Measurements from ENCODE around the gene ZSWIM4.
A peak's percentile ranks its signal among the peaks of the same experiment; 100 is the strongest.
"Not testable (repeated sequence)": the region's sequence is repeated elsewhere in the genome, so short reads cannot be mapped to it uniquely, and the experiment has no call there.

ZSWIM4 gene

GRCh38 chr19:13778847-13779246 lies 16.4 kb upstream of the ZSWIM4 start:
- no peak for DNase-seq

GRCh38 chr19:13779794-13780193 lies 15.4 kb upstream of the ZSWIM4 start:
- not testable (repeated sequence) for DNase-seq

DNA sequence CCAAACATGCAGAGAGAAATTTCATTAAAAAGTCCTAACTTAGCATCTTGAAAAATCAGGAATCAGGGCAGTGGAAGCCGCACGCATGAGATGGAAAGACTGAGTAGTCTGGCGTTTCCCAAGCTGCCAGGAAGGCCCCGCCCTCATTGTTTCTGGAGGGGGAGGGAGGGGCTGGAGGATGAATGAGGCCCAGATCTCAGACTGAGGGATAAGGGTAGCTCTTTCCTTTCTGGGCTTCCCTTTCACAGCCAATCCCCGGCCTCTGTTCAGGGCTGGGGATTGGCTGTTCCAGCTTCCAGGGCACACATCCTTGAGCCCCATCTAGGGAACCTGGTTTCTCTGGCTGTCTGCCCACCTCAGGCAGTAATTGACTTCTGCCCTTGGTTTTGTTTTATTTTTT lies 13.7 kb upstream of the ZSWIM4 start:
- DNase-seq: peak; percentile 18

DNA sequence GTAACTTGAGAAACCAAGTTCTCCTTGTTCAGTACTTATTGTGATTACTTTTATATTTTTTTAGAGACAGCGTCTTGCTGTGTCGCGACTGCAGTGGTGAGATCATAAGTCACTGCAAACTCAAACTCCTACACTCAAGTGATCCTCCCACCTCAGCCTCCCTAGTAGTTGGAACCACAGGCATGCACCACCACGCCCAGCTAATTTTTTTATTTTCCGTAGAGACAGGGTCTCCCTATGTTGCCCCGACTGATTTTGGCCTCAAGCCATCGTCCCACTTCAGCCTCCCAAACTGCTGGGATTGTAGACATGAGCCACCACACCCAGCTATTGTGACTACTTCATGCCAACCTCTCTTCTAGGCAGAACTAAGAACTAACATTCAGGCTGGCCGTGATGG lies 12.7 kb upstream of the ZSWIM4 start:
- DNase-seq: no peak

DNA sequence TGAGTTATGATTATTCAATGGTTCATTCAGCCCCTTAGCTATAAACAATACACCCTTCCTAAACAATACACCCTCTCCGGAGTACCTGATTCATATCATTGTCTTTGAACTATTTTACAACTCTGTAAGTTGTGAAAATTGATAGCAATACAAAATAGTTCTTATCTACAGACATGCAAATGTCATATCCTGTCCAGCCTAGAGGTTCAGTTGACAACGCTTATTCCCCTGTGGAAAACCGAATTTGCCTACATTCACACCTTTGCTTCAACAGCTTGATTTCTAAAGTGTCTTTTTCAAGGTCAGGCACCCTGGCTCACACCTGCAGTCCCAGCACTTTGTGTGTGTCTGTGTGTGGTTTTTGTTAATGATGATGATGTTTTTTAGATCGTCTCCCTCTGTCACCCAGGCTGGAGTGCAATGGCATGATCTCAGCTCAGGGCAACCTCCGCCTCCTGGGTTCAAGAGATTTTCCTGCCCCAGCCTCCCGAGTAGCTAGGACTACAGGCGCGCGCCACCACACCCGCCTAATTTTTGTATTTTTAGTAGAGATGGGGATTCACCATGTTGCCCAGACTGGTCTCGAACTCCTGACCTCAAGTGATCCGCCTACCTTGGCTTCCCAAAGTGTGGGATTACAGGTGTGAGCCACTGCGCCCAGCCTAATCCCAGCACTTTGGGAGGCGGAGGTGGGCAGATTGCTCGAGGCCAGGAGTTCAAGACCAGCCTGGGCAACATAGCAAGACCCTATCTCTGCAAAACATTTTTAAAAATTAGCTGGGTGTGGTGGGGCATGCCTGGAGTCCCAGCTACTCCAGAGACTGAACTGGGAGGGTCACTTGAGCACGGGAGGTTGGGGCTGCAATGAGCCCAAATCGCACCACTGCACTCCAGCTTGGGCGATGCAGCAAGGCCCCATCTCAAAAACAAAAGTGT lies 11.4 kb upstream of the ZSWIM4 start:
- no peak for DNase-seq

DNA sequence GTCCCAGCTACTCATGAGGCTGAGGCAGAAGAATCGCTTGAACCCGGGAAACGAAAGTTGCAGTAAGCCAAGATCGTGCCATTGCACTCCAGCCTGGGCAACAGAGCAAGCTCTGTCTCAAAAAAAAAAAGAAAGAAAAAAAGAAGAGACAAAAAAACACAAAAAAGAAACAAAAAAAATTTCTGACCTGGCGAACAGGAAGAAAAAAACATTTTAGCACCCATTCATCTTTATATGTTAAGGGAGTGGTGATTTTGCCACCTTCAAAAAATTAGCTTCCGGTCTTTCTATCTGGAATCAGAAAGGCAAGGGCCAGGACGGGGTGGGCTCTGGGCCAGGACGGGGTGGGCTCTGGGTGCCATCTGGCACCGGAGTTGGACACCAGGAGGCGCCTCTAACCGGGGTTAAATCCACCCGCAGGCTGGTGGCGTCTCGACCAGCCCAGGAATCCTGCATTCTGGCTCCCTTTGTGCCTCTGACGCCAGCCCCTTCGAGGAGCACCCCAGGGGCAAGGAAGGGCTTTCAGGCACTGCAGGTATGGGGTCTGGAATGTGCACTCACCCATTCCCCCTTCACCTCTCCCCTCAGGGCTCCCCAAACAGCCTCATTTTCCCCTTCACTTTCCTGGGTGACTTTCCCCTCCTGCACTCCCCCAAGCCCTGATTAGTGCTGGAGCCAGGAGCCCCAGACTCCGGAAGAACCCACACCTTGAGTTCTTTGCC lies 10.4 kb upstream of the ZSWIM4 start:
- peak; percentile 68 for DNase-seq

DNA sequence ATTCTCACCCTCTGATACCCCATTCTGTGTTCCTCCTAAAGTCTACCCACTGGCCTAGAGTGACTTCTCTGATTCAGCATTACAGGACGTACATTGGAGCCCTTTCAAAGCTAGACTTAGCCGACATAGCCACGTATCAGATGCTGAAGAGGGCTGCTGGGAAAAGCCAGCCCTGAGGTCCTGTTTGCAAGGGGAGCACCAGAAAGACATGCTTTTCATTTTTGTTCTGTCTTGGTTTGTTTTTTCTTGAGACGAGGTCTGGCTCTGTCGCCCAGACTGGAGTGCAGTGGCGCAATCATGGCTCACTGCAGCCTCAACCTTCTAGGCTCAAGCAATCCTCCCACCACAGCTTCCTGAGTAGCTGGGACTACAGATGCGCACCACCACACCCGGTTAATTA lies 6.3 kb upstream of the ZSWIM4 start:
- no peak for DNase-seq

- DNase-seq: no peak
Measured at GRCh38 chr19:13790354-13790753, 4.9 kb upstream of the ZSWIM4 start.

- not testable (repeated sequence) for DNase-seq
Measured at GRCh38 chr19:13793317-13793716, 1.9 kb upstream of the ZSWIM4 start.

DNA sequence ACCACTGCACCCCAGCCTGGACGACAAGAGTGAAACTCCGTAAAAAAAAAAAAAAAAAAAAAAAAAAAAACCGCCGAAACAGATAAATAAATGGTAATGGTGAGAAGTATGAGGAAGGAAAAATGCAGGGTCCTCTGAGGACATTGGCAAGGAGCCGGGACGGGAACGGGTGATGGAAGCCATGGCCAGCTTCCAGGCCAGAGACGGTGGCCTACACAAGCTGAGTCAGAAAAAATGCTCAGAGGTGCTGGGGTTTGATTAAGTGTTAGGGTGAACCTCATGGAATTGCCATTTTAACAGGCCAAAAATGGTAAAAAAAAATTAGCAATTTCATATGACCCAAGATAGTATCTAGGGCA lies 866 bp upstream of the ZSWIM4 start:
- DNase-seq: no peak

GRCh38 chr19:13795595-13796300 lies 505 bp downstream of the ZSWIM4 start:
- DNase-seq: no peak

DNA sequence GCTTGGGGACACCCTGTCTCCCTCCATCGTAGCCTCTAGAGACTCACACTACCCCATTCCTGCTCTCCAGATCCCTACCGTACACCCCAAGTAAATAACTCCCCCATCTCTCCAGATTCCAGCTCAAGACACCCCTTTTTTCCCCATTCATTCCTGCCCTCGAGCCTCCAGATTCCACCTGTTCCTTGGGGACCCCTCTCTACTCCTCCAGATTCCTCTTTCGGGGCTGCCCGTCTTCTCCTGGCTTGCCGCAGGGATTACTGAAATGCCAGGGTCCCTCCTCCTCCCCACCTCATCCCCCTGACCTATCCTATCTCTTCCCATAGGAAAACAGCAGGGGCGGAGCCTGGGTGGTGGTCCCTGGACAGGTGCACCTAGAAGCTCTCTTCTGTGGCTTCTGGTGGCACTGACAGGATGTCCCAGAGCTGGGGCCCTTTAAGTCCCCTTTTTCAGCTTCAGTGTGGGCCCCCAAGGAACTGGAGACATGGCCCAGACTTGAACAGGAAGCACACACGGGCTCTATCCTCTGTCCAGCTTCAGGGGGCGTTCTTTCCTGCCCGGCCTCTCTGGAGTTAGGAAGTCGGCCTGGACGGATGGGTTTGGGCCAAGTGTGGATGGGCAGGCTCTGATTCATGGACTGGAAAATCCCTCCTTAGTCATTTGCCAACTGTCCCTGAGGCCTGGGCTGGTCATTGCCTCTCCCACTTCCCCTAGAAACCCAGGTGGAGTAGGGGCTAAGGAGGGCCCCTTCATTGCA lies 1.2 kb downstream of the ZSWIM4 start:
- no peak for DNase-seq

GRCh38 chr19:13797058-13797440 lies 1.8 kb downstream of the ZSWIM4 start:
- no peak for DNase-seq

DNA sequence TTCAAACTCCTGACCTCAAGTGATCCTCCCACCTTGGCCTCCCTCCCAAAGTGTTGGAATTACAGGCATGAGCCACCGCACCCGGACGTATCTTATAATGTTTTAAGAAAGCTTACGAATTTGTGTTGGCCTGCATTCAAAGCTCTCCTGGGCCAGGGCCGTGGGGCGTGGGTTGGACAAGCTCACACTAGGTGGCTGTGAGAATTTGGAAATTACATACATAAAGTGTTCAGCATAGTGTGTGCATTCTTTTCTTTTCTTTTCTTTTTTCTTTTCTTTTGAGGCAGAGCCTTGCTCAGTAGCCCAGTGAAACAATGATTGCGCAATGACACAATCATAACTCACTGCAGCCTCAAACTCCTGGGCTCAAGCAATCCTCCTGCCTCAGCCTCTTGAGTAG lies 2.6 kb downstream of the ZSWIM4 start:
- DNase-seq: no peak

DNA sequence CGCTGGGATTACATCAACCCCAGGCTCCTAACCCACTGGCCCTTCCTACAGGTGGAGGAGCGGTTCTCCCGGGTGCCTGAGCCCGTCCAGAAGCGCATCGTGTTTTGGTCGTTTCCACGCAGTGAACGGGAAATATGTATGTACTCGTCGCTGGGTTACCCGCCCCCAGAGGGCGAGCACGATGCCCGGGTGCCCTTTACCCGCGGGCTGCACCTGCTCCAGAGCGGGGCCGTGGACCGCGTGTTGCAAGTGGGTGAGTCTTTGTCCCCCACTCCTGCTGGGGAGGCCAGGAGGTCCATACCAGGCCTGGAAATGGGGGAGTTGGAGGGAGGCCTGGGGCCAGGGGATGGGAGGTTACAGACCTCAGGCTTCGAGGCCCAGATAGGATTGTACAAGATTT lies 4.4 kb downstream of the ZSWIM4 start:
- no peak for DNase-seq

- no peak for DNase-seq
Measured at GRCh38 chr19:13803038-13803437, 7.8 kb downstream of the ZSWIM4 start.

DNA sequence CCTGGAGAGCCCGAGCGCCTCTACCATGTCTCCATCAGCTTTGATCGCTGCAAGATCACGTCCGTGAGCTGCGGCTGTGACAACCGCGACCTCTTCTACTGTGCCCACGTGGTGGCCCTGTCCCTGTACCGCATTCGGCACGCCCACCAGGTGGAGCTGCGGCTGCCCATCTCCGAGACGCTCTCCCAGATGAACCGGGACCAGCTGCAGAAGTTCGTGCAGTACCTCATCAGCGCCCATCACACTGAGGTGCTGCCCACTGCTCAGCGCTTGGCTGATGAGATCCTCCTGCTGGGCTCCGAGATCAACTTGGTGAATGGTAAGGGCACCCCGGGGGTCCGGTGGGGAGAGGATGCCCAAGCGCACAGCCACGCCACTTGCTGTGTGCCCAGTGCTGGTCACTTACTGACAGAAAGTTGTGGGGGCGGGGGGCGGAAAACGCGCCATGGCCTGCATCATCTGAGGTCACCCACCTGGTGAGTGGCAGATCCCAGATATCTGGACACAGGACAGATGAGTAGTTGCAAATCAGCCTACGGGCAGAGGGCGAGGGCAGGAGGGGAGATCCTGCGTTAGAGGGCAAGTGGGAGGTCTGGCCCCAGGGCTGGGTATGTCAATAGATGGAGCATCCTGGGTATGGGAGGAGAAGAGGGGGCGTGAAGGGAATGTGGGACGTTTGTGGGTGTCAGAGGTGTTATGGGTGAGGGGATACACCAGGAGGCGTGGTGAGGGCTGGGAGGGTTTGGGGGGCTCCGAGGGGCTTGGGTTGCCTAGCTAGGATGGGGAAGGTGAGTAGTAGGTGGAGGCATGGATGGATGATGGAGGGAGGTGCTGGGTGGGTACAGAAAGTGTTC lies 9.8 kb downstream of the ZSWIM4 start:
- DNase-seq: no peak

DNA sequence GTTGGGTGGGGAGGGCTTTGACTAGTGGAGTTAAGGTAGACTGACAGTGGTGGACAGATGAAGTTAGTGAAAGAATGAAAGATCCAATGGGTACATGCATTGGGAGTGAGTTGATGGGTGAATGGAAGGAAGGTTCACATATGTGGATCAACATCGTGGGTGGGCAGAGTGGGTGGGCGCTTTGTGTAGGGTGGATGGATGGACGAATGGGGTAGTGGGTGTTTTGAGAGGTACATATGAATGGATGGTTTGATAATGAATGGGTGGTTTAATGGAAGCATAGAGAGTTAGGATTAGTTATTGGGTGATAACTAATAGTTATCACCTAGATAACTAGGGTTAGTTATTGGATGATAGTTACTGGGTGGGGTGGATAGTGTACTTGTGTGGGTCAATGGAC lies 11.5 kb downstream of the ZSWIM4 start:
- DNase-seq: no peak

DNA sequence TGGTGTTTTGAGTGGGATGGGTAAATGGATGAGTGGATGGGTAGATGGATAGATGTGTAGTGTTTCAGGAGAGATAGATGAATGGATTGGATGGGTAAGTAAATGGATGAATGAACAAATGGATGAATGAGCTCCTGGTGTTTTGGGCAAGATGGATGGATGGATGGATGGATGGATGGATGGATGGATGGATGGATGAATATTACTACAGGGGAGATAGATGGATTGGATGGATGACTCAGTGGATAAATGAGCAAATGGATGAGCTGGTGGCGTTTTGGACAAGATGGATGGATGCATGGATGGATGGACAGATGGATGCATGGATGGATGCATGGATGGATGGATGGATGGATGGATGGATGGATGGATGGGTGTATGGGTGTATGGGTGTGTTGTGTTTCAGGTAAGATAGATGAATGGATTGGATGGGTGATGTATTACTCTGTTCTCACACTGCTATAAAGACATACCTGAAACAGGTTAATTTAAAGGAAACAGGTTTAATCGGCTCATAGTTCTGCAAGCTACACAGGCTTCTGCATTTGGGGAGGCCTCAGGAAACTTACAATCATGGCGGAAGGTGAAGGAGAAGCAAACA lies 12.3 kb downstream of the ZSWIM4 start:
- no peak for DNase-seq

- no peak for DNase-seq
Measured at GRCh38 chr19:13808856-13809255, 13.6 kb downstream of the ZSWIM4 start.

DNA sequence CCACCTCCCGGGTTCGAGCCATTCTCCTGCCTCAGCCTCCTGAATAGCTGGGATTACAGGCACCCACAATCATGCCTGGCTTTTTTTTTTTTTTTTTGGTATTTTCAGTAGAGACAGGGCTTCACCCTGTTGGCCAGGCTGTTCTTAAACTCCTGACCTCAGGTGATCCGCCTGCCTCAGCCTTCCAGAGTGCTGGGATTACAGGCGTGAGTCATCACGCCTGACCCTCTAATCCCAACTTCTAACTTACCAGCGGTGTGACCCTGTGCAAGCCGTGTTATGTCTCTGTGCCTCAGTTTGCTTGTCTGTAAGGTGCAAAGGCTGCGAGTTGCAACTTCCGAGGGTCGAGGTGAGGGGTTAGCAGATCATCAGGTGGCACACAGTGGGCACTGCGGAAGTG lies 17.3 kb downstream of the ZSWIM4 start:
- DNase-seq: no peak

DNA sequence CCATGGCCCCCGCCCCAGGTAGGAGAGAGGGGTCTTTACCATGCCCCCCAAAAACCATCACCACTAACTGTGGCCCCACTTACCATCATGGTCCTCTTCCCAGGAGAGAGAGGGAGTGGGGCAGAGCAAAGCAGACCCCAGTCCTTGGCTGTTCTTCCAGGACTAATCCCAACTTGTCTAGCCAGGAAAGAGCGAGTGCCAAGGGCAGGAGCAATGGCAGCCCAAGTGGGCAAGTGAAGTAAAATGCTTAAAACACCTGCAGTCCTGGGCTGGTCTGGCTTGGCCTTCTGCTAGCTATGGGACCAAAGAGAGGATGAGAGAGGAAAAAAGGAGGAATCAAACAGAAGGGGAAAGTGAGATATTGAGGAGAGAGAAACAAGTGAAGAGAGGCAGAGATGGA lies 17.9 kb downstream of the ZSWIM4 start:
- DNase-seq: no peak

Measured in NCI-H1092 (cell line).